ENCODE results near the gene UXS1.

Gene UXS1

DNA sequence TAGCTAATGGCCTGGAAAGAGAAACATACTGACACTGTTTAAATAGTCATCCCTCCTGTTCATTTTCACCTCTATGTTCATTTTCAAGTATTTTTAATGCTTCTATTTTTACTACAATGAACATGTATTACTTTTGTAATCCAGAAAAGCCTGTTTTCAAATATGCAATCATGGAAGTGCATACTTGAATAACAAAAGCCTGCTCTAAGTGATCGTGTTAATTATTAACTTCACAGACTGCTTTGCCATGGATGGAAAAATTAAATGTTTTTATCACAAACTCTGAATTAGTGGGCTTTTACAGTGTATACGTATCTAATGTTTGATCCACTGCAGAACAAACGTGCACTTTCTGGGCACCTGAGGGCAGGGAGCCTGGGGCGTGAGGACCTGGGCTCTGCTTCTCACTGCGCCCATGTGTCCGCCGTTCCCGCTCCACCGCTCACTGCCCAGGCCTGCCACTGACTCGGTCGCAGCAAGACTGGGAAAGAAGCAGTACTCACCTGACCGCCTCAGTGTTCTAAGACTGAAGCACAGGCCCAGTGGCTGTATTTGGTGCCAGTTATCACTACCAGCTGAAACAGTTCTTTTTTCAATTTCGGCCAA lies 80.6 kb downstream of the UXS1 start:
- DNase-seq (ENCODE audit: low read depth in 2 of 2) = no peak

DNA sequence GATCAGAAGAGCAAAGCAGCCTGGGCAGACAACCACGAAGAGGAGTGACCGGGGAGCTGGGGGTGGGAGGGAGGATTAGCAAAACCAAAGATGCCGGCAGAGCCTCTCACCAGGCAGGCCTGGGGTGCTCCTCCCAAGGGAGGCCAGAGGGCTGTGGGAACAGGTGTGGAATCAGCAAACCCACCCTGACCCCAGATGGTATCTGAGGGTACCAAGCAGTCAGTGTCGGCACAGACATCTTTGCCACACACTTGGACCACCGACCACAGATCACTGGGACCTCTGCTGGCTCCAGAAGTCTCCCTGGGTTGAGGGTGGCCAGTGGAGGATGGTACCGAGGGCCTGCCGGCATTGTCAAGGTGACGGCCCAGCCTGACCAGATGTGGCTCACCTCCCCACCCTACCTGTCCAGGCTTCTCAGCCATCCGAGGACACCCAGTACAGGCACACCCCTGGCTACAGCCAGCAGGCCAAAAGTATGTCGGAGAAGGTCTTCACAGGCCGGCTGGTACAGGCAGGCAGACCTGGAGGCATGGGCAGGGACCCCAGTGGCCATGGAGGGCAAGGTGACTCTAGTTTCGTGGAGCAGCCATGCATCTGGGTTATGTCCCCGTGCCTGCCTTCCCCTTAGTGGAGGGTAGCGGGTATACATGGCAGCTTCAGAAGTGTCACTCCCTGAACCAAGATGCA lies 82.1 kb downstream of the UXS1 start:
- DNase-seq (ENCODE audit: low read depth in 2 of 2) = no peak

DNA sequence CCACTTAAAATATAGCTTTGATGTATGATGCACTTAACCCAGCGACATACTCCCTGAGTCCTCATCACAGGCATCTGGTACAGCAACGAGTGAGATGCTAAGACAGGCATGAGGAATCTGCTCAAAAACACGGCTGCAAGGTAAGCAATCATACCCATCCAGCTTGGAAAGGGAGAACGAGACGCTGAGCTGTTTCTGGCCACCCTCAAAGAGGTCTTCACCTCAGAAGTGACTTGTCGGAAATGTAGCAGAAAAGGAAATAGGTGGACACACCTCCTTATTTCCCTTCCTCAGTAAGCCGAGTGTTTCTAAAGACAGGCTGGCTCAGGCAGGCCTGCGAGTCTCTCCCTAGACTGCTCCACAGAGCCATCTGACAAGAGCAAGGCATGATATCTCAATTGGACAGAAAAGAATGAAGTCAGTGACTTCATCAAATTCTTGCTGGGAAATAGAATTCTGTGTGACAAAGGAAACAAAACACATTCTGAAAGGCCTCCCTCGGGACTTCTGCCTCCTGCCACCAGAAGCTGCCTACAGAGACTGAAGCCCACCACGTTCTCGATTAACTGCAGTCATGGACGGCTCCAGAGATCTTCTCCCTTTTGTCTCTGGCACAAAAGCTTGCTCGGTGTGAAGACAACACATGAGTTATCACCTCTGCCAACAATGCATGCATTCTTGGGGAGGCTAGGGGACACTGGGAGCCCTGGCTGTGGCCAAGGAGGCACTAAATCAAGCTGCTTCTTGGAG lies 84.3 kb downstream of the UXS1 start:
- DNase-seq (ENCODE audit: low read depth in 2 of 2) = no peak

DNA sequence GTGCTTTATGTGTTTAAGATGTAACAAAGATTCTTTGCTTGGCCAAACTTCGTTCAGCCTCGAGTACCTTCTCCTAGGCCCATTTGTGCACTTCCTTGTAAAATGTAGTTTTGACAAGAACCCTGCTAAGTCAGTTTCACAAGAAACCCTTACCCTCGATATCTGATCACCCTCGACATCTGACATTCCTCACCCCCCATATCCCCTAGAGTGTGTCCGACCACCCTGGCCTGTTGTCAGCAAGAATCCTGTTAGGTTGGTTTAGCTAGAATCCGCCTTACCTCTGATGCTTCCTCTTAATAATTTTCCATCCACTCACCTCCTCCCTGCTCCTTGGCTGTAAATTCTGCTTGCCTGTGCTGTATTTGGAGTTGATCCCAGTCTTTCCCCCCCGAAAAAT lies 85.3 kb downstream of the UXS1 start:
- DNase-seq (ENCODE audit: low read depth in 2 of 2) = no peak

DNA sequence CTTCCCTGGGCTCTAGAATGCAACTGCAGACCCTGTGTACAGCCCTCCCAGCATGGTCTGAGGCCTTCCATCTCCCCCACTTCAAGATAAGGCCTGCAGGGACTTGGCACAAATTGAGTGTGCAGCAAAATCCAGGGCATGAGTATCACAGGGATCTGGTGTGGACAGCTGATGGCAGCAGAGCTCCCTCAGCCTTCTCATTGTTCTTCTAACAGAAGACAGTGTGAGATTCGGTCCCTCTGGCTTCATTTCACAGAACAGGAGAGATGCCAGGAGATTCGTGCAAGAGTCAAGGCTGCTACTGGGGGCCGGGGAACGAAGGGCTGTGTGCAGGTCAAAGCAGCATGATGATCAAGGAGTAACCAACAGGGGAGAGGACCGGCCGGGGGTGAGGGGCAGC lies 85.8 kb downstream of the UXS1 start:
- DNase-seq (ENCODE audit: low read depth in 2 of 2) = no peak

DNA sequence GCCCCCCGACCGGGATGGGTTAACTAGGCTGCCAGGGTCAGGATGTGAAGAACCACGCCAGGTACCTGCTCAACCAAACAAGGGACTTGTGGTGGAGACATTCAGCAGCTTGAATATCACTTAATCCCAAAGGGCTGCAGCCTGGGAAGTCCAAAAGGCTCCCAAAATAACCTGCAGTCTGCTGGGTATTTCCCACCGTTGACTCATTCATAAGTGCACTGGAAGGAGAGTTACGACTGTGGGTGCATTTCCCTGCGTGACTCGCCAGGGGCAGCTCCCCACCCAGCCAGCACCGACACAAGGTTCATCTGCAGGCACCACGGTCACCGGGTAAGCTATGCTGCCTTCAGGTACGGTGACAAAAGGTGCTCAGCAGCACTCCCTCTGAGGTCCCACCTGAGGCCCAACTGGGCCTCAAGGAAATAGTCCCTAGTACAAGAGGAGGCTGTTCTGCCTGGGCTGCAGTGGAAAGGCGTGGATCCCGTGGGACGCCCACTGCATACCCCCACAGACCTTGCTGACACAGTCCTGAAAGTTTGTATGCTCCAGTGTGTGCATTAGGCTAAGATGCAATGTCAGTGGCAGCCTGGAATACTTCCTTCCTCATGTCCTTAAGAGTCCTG lies 86.5 kb downstream of the UXS1 start:
- no peak for DNase-seq (ENCODE audit: low read depth in 2 of 2)

DNA sequence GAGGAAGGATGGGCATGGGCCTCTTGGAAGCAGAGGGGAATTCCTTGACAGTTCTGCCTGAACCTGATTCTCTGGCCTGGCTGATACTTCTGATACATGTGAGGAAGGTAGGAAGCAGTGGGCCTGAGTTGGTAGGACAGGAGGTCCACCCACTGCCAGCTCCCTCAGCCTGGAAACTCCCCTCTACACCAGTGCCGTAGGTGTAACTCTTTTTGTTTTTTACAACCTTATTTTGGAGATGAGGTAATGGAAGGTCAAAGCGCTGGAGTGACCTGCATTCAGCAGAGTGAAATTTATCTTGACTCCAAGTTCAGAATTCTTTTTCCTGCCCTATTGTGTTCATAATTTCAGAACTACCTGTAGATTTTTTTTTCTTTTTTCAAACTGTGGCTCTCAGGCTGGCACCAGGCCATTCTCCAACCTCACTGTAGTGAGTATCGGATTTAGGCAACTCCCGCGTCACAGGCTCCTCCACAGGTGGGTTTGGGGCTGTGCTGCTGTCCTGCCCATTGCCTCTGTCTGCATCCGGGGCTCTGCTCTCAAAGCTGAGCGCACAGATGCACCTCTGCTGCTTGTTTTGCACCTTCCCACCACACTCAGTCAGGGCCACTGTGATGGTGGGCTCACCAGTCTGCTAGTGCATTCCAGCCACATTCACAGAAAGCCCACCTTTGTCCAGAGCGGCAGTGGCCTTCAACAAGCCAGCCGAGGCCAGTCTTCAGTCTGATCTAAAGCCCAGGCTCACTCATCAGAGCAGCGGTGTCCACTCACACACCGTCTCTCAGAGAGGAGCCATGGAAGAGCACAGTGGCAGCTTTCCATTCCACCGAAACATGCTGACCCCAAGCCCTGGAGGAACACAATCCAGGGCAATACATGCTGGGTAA lies 87.2 kb downstream of the UXS1 start:
- no peak for DNase-seq (ENCODE audit: low read depth in 2 of 2)

DNA sequence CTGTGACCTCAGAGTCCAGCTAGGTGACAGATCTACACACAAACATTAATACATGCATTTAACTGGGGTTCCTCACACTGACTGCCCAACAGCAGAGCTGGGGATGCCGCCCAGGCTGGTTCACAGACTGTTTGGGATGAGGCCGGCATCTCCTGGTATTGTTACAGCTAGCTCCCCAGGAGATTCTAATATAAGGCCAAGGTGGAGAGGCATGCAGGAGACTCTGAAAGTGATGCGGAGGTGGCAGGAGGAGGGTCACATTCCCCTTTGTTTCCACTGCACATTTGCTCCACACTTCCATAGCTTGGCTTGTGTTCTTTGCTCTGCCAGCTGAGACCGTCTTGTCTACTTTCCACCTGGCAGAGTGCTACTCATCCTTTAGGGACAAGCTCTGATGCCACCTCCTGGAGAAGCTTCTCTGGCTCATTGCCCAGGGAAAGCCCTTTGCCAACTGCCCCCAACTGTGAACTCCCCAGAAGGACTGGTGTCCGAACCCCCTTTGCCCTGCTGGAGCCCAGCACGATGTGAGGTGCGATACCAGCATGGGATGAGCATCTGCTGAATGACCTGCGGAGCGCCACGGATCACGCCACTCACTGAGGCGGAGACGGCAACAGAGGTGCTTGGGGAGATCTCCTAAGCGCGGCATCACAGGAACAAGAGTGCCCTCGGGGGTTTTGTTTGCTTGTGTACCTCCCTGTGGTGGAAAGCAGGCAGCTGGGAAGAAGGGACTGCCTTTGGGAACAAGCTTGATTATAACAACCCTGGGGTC lies 88.8 kb downstream of the UXS1 start:
- DNase-seq (ENCODE audit: low read depth in 2 of 2) = no peak

DNA sequence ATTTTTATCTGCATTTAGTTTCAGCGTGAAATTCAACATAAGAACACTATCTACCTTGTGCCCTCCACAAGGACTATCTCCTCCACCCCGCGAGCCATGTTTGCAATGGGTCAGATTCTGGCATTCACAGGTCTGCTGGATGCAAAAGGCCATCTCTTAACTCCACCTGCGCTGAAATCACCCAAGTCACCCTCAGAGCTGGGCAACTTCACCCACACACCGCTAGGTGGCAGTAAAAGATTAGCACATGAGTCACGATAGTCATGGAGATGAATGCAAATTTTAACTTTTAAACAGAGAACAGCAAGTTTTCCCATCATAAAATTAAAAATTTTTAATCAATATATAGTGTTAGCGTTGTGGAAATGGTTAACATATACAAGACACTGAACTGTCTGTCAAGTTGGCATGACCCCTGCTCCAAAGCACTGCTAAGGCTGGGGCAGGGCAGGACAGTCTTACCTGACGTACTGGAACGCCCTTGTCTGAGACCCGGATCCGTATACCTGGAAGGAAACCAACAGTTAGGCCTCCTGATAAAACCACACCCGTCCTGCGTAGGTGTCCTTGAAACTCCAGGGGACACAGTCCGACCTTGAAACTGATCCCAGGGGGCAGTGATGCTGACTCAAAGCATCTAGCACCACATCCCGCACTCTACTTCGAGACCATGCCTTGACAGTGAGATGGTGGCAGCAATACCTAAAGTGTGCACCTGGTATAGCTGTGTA lies 89.6 kb downstream of the UXS1 start:
- peak; percentile 41 for DNase-seq (ENCODE audit: low read depth in 2 of 2)

DNA sequence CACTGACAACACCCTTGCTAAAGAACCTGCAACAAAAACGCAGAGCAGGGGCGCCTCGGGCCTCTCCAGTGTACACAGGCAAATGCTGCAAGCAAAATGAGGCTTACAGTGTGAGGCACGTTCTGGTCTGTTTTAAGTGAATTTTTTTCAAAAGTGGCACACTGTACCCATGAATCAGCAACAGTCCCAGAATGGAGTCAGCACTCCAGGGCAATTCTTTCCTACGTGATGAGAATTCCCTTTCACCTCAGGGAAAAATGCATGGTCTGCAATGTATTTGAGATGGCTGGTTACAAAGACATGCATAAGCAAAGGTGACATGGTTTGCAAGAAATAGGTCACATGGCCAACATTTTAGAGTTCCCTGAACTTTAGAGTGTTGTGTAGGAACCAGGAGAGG lies 94.4 kb downstream of the UXS1 start:
- DNase-seq (ENCODE audit: low read depth in 2 of 2) = no peak

DNA sequence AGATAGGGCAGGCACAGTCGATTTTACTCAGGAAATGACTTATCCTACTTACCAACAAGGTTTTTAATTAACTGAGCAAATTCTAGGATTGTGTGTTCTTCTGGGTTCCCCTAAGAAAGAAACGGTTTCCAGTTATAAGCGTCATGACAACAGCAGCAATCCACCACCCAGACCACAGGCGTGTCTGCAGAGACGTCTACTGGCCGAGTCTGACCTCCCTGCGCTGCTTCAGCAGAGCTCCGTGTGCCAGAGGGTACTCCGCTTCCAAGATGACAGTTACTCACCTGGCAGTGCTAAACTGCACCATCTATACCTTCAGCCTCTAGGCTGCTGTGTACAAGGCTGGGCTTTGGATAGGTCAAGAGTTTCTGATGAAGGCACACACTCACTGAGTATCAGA lies 95.4 kb downstream of the UXS1 start:
- no peak for DNase-seq (ENCODE audit: low read depth in 2 of 2)

DNA sequence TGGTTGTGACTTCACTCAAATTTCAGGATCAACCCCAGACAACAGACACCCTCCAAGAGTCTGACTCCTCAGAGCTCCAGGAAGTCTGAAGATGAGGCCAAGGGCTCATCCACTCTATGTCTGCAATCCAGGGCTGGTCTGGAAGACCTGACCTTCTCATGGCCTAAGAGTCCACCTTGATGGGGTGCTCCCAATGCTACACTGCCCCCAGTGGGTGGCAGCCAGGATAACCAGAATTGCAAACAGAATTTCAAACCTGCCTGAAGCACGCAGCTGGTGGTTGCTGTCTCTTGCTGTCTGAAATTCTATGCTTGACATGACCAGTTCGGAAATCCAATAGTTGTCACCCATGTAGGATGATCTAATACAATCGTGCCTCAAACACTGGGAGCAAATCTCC lies 96.0 kb downstream of the UXS1 start:
- no peak for DNase-seq (ENCODE audit: low read depth in 2 of 2)

DNA sequence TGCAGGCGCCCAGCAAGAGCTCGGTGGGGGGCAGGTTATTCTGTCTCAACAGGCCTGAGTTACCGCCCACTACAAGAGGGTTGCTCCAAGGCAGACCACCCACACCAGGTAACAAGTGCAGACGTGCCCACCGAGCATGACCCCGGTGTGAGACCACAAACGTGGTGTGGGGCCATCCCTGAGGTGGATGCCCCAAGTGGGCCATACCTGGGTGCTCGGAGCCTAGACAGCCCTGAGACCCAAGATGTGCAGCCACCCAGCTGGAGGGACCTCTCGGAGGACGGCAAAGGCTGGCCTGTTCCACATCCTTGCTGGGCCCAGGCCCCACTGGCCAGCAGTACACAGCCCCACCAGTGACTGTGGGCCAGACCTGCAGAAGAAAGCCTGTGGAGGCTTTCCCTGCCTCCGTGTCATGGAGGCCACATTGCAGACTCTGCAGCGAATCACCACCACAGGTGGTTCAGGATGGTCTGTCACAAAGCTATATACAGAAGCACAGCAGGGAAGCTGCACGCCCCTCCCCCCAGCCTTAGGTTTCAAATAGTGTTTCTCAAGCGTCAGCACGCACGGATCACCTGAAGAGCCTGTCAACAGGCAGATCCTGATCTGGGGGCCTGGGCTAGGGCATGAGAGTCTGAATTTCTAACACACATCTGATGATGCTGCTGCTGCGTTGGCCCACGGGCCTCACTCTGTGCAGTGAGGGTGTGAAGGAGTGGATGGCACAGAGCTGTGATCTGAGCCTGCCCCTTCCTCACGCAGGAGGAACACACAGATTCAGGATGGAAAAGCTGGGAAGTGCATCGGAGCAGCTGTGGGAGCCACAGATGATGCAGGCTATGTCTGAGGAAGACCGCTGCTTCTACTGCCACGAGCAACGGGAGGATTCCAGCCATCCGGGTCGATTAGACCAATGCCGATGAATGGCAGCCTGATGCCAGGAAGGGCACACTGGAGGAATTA lies 96.8 kb downstream of the UXS1 start:
- no peak for DNase-seq (ENCODE audit: low read depth in 2 of 2)

DNA sequence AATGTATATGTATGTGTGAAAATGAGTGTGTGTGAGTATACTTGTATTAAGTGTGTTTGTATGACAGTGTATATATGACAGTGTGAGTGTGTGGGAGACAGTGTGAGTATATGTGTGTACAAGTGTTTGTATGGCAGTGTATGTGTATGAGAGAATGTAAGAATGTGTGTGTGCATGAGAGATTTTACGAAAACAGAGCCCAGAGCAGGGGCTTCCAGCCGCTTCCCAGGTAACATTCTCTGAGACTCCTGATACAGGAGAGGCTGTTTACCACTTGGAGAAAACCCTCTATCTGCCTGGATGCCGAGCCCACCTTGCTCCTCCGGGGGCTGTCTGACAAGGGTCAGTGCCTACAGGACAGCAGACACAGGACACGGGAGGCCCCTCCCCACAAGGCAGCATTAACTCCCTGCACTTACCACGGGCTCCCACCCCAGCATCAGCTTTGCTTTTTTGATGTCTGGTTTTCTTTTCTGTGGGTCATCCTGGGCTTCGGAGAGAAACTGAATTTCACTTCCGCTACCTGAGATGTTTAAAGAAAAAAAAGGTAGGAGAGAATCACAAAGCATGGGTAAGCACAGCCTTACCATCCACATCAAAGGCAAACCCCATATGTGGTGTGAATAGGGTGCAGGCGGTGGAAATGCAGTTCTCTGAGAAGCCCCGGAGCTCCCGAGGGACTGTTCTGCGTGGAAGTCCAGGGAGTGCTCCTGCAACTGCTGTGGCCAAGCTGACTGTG lies 97.6 kb downstream of the UXS1 start:
- DNase-seq (ENCODE audit: low read depth in 2 of 2) = no peak

DNA sequence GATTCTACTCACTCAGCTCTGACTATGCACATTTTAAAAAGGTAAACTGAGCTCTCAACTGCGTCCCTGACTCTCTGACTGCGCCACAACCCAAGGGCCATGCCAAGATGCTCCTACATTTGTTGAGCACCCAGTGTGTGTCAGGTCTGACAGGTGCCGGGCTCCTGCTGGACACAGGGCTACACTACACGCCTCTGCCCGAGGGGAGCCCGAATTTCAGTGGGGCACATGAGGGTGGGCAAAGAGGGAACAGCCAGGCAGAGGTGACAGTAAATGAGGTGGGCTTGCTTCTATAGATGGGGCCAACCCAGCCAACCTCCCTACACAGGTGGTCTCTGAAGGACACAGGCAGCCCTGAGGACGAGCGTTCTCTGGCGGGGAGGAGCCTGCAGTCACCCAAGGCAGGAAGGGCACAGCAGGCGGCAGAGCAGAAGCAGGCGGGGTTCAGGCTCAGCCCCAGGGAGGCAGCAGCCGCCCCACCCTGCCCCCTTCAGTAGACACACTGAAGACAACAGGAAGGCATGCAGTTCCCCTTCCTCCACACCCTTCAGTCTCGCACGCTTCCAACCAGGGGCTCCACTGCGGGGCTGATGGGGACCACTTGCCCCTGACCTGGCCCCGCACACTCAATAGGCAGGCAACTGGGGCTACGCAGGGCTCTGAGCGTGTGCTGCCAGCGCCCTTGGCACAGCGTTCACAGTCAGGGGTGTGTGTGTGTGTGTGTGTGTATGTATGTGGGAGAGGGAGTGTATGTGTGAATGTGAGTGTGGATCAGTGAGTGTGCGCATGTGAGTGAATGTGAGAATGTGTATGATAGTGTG lies 98.4 kb downstream of the UXS1 start:
- DNase-seq (ENCODE audit: low read depth in 2 of 2) = peak in 1 of 2 experiments; percentile 47

DNA sequence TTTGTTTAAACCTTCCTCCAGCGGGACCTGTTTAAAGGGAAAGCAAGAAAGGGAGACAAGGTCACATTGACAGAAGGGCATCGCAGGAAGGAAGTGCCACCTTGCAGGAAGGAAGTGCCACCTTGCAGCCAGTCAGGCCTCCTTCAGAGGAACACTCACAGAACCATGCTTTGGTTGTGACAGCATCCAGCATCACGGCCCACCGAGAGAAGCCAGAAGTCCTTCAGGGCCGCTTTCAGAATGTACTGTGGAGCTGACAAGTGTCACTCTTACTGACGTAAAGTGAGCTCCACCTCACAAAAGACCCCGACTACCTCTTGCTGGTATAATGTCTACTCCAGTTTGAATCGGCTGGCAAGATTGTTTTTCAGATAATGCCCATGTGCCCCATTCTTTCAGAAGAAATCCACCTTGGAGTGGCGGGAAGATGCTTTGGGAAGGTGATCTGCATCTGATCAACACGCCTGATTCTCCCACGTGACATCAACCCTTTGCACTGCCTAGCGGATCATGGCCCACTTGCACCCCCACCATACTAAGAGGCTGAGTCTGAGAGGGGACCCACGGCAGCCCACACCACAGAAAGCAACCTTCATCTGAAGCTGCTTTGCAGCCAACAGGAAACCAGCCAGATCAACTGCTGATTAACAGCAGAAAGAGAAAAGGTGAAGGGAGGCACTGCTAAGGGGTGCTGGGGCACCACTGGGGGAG lies 99.8 kb downstream of the UXS1 start:
- DNase-seq (ENCODE audit: low read depth in 2 of 2) = no peak

All from stimulated activated CD4-positive, alpha-beta T cell treated with anti-CD3 and anti-CD28 coated beads, Interleukin-12 subunit alpha, Interleukin-12 subunit beta, amount 100 ng/mL, for 24 hours (primary cell).